ENCODE data around the gene CNGA3. TPM values are rescaled to one million over a fixed set of nuclear protein-coding genes. Genes with fewer than 3 reads are reported as not detected.

Gene CNGA3
- total and polyA plus RNA-seq, 9 donors, result 0.35 to 1.5 (median 0.56) TPM

Other genes starting within 250 kb of the CNGA3 start
- gene INPP4A, start 98.4 kb downstream of the CNGA3 start, total RNA-seq, result 13.0 TPM
- 10 to 100 TPM in 6 of 8 donors, 1 to 10 TPM in 2; 8.9 to 17.0 (median 12.8) TPM for gene INPP4A, start 98.4 kb downstream of the CNGA3 start, polyA plus RNA-seq (ENCODE audit: insufficient read depth in 1 of 8, insufficient read length in 8 of 8, low replicate concordance in 1 of 8)

Measured in muscle of leg (tissue), 9 donors.